IMR-90 (cell line): ENCODE data around the gene SLC30A2. TPM values are rescaled to one million over a fixed set of nuclear protein-coding genes. Genes with fewer than 3 reads are reported as not detected.

Experiments
- ATAC-seq: fragments of 200-7000 bp; cut with Tn5 transposase; 2 replicates; pipeline ENCODE4 v1.9.1; 2020; ENCODE audit warnings: low read depth, mild to moderate bottlenecking, moderate library complexity
- BruUV-seq: library from RNA; stranded (reverse); fragments of 400-500 nt; replicated peaks from 2 replicates; lab custom pipeline; 2021; lab: Mats Ljungman, UMichigan
- CTCF ChIA-PET: fragments of 300-600 bp; formaldehyde crosslinking; extraction: SDS; loops from one replicate; lab custom pipeline; 2021; ENCODE audit warnings: antibody characterized with exemption; lab: Yijun Ruan, JAX
- POLR2A ChIA-PET: fragments of 300-600 bp; sonication (Branson Sonifier 250); formaldehyde crosslinking; loops from one replicate; lab custom pipeline; 2022; ENCODE audit warnings: antibody characterized with exemption; ENCODE audit not compliant: unreplicated experiment; lab: Charles Lee
- DNase-seq: peaks from one replicate; pipeline ENCODE4 v3.0.0; 2013
- H2AFZ ChIP-seq: replicated peaks from 2 replicates; pipeline ENCODE3; 2013; ENCODE audit warnings: low read length, mild to moderate bottlenecking; ENCODE audit not compliant: poor library complexity
- H2AK5ac ChIP-seq: 2 replicates; pipeline ENCODE4 v1.6.1; 2013; ENCODE audit warnings: low read depth, low read length, inconsistent platforms
- H2AK9ac ChIP-seq: replicated peaks from 2 replicates; pipeline ENCODE3; 2013; ENCODE audit warnings: mild to moderate bottlenecking, low read depth, low read length, moderate library complexity; ENCODE audit not compliant: poor library complexity
- H2BK120ac ChIP-seq: 2 replicates; pipeline ENCODE4 v1.6.1; 2013; ENCODE audit warnings: low read depth, low read length, inconsistent platforms
- H2BK15ac ChIP-seq: 3 replicates; pipeline ENCODE4 v1.6.1; 2013; ENCODE audit warnings: low read depth, low read length, inconsistent platforms
- H2BK20ac ChIP-seq: 2 replicates; pipeline ENCODE4 v1.6.1; 2013; ENCODE audit warnings: low read depth, mild to moderate bottlenecking, inconsistent platforms, low read length, moderate library complexity
- H2BK5ac ChIP-seq: 2 replicates; pipeline ENCODE4 v1.6.1; 2013; ENCODE audit warnings: mild to moderate bottlenecking, low read depth, low read length, inconsistent platforms; ENCODE audit not compliant: poor library complexity, severe bottlenecking
- H3K14ac ChIP-seq: replicated peaks from 2 replicates; pipeline ENCODE4 v1.6.1; 2013; ENCODE audit warnings: low read depth, low read length, inconsistent platforms
- H3K18ac ChIP-seq: 2 replicates; pipeline ENCODE4 v1.6.1; 2013; ENCODE audit warnings: low read depth, low read length, control low read depth
- H3K23ac ChIP-seq: 2 replicates; pipeline ENCODE4 v1.6.1; 2013; ENCODE audit warnings: low read depth, low read length, inconsistent platforms
- H3K27ac ChIP-seq: 2 replicates; pipeline ENCODE4 v1.5.1; 2013; ENCODE audit warnings: mild to moderate bottlenecking, control low read depth, low read length; ENCODE audit not compliant: insufficient read depth
- H3K27me3 ChIP-seq: 2 replicates; pipeline ENCODE4 v1.6.1; 2013; ENCODE audit warnings: low read length; ENCODE audit not compliant: control insufficient read depth, insufficient read depth
- H3K36me3 ChIP-seq: 2 replicates; pipeline ENCODE4 v1.6.1; 2013; ENCODE audit warnings: low read length, mixed read lengths; ENCODE audit not compliant: control insufficient read depth, insufficient read depth
- H3K4ac ChIP-seq: 2 replicates; pipeline ENCODE4 v1.6.1; 2013; ENCODE audit warnings: low read depth, low read length, inconsistent platforms
- H3K4me1 ChIP-seq: 2 replicates; pipeline ENCODE4 v1.6.1; 2013; ENCODE audit warnings: low read length, mixed read lengths; ENCODE audit not compliant: control insufficient read depth, insufficient read depth
- H3K4me2 ChIP-seq: 2 replicates; pipeline ENCODE4 v1.6.1; 2013; ENCODE audit warnings: low read depth, mild to moderate bottlenecking, control low read depth, low read length, moderate library complexity
- H3K4me3 ChIP-seq: 2 replicates; pipeline ENCODE4 v1.5.1; 2013; ENCODE audit warnings: low read depth, mild to moderate bottlenecking, control low read depth, low read length, moderate library complexity; ENCODE audit not compliant: insufficient read depth
- H3K56ac ChIP-seq: 2 replicates; pipeline ENCODE4 v1.6.1; 2013; ENCODE audit warnings: low read length, inconsistent platforms; ENCODE audit not compliant: insufficient read depth; ENCODE audit errors: extremely low read depth
- H3K79me1 ChIP-seq, 2 experiments: 2 replicates each; pipeline ENCODE4 v1.6.1; 2013; ENCODE audit warnings: low read length in 2 of 2, inconsistent platforms in 1 of 2, low read depth in 1 of 2
- H3K9ac ChIP-seq: 2 replicates; pipeline ENCODE4 v1.6.1; 2013; ENCODE audit warnings: low read depth, low read length, control low read depth
- H3K9me1 ChIP-seq: 2 replicates; pipeline ENCODE4 v1.6.1; 2013; ENCODE audit warnings: low read length, inconsistent platforms; ENCODE audit not compliant: insufficient read depth
- H3K9me3 ChIP-seq: 2 replicates; pipeline ENCODE4 v1.6.1; 2013; ENCODE audit warnings: low read length; ENCODE audit not compliant: control insufficient read depth, insufficient read depth
- H4K20me1 ChIP-seq: 2 replicates; pipeline ENCODE4 v1.6.1; 2013; ENCODE audit warnings: low read length, inconsistent platforms; ENCODE audit not compliant: insufficient read depth
- H4K5ac ChIP-seq: 2 replicates; pipeline ENCODE4 v1.6.1; 2013; ENCODE audit warnings: mild to moderate bottlenecking, low read depth, low read length, control low read depth
- H4K8ac ChIP-seq, 2 experiments: 2 replicates each; pipeline ENCODE4 v1.6.1; 2013; ENCODE audit warnings: low read depth in 2 of 2, low read length in 2 of 2, control low read depth in 1 of 2, inconsistent platforms in 1 of 2
- H4K91ac ChIP-seq: 2 replicates; pipeline ENCODE4 v1.6.1; 2013; ENCODE audit warnings: low read depth, low read length, inconsistent platforms; ENCODE audit not compliant: insufficient read depth
- BHLHE40 ChIP-seq: fragments of 150-350 bp; IDR thresholded peaks from 2 replicates; pipeline ENCODE4 v1.6.1; 2016; ENCODE audit warnings: mild to moderate bottlenecking, low read depth, low read length
- CEBPB ChIP-seq: IDR thresholded peaks from 2 replicates; pipeline ENCODE4 v1.6.1; 2012; ENCODE audit warnings: low read depth, low read length, improper control_type of control experiment
- CHD1 ChIP-seq: IDR thresholded peaks from 2 replicates; pipeline ENCODE4 v1.6.1; 2012; ENCODE audit warnings: low read depth, low read length, improper control_type of control experiment
- CTCF ChIP-seq: conservative IDR thresholded peaks from 2 replicates; pipeline ENCODE4 v1.5.1; 2012; ENCODE audit warnings: mild to moderate bottlenecking, low read depth, low read length, improper control_type of control experiment
- ELK1 ChIP-seq: fragments of 150-350 bp; IDR thresholded peaks from 2 replicates; pipeline ENCODE4 v1.6.1; 2016; ENCODE audit warnings: low read depth, mild to moderate bottlenecking, low read length, moderate library complexity, borderline replicate concordance
- FOS ChIP-seq: fragments of 150-350 bp; IDR thresholded peaks from 2 replicates; pipeline ENCODE4 v1.6.1; 2016; ENCODE audit warnings: low read depth, low read length
- MAFK ChIP-seq: IDR thresholded peaks from 2 replicates; pipeline ENCODE4 v1.6.1; 2012; ENCODE audit warnings: low read depth, low read length, improper control_type of control experiment
- MAZ ChIP-seq: IDR thresholded peaks from 2 replicates; pipeline ENCODE4 v1.6.1; 2012; ENCODE audit warnings: low read depth, mild to moderate bottlenecking, low read length, improper control_type of control experiment, moderate library complexity, borderline replicate concordance
- MXI1 ChIP-seq: IDR thresholded peaks from 2 replicates; pipeline ENCODE4 v1.6.1; 2012; ENCODE audit warnings: low read depth, mild to moderate bottlenecking, low read length, moderate library complexity, borderline replicate concordance
- NFE2L2 ChIP-seq: fragments of 150-350 bp; IDR thresholded peaks from 2 replicates; pipeline ENCODE4 v1.6.1; 2016; ENCODE audit warnings: low read depth, mild to moderate bottlenecking, low read length
- POLR2A ChIP-seq: IDR thresholded peaks from 2 replicates; pipeline ENCODE4 v1.6.1; 2012; ENCODE audit warnings: mild to moderate bottlenecking, low read depth, low read length
- RAD21 ChIP-seq: IDR thresholded peaks from 2 replicates; pipeline ENCODE4 v1.6.1; 2012; ENCODE audit warnings: low read length, improper control_type of control experiment
- RCOR1 ChIP-seq: IDR thresholded peaks from 2 replicates; pipeline ENCODE4 v1.6.1; 2012; ENCODE audit warnings: mild to moderate bottlenecking, low read length, improper control_type of control experiment; ENCODE audit not compliant: insufficient replicate concordance
- RFX5 ChIP-seq: IDR thresholded peaks from 2 replicates; pipeline ENCODE4 v1.8.0; 2012; ENCODE audit warnings: low read depth, mild to moderate bottlenecking, low read length, moderate library complexity
- SMC3 ChIP-seq: fragments of 150-350 bp; IDR thresholded peaks from 2 replicates; pipeline ENCODE4 v1.6.1; 2016; ENCODE audit warnings: low read depth, mild to moderate bottlenecking, antibody characterized with exemption, low read length, moderate library complexity
- USF2 ChIP-seq: fragments of 150-350 bp; IDR thresholded peaks from 2 replicates; pipeline ENCODE4 v1.6.1; 2017; ENCODE audit warnings: mild to moderate bottlenecking, antibody characterized with exemption, low read length, low read depth
- WGBS, 2 experiments: methylation state at CpG; one replicate each; pipeline versions ENCODE4 v1.1.5 to v1.1.7; 2013; ENCODE audit warnings: missing lambda C conversion rate in 2 of 2; ENCODE audit not compliant: insufficient read length in 1 of 2; ENCODE audit errors: extremely low coverage in 2 of 2; 5-methylcytosine and 5-hydroxymethylcytosine counted together
- dilution Hi-C: fragments of 300-500 bp; cut with HindIII; formaldehyde crosslinking; loops from one replicate; pipeline ENCODE4 v1.14.3; 2018; ENCODE audit warnings: low sequenced_read_pairs; ENCODE audit not compliant: unreplicated experiment
- in situ Hi-C: fragments of 300-500 bp; cut with MboI; formaldehyde crosslinking; loops from 3 replicates; pipeline ENCODE4 v1.14.3; 2019; ENCODE audit warnings: low sequenced_read_pairs, inconsistent platforms, mixed read lengths
- intact Hi-C: fragments of 100-400 bp; cut with micrococcal nuclease; formaldehyde crosslinking; loops from 2 replicates; pipeline ENCODE4 v1.10.0; 2022
- polyA plus RNA-seq, 3 experiments: library from polyadenylated mRNA; depleted of rRNA; stranded (reverse); fragments of >200 nt; gene quantifications; 2 replicates each; pipeline ENCODE4 v1.2.3, GENCODE V29; 2012; ENCODE audit warnings: low replicate concordance in 1 of 3
- total RNA-seq: library from RNA; depleted of rRNA; stranded (reverse); fragments of >200 nt; gene quantifications from 2 replicates; pipeline ENCODE4 v1.2.3, GENCODE V29; 2012

Gene SLC30A2
- total and polyA plus RNA-seq, 2 of the 4 experiments (the other 2 are of a cell fraction): not detected

GRCh38 chr1:26022404-26022779, 23.5 kb downstream of the SLC30A2 start:
- Histone ChIP-seq H3K4me1 (peaks cover 24% of the 10 kb centered on the region), H3K9ac (no peak overlapping the region), H3K4ac (no peak overlapping the region), H2BK20ac (no peak overlapping the region), H2AK9ac (peak overlapping the region; percentile 51), H3K18ac (no peak overlapping the region), H3K56ac (no peak overlapping the region), H2AFZ (peak overlapping the region; percentile 70), H3K4me3 (no peak overlapping the region), H2BK120ac (no peak overlapping the region), H3K9me3 (no peaks in the 10 kb centered on the region), H3K27ac (no peak overlapping the region), H2BK5ac (no peak overlapping the region), H3K79me1 (no peaks in the 10 kb centered on the region), H3K14ac (no peak overlapping the region), H4K8ac (no peak overlapping the region), H4K5ac (no peak overlapping the region), H3K4me2 (no peak overlapping the region), H2BK15ac (no peak overlapping the region), H3K9me1 (peaks cover 5% of the 10 kb centered on the region), H4K91ac (no peak overlapping the region), H4K20me1 (no peaks in the 10 kb centered on the region), H2AK5ac (peak overlapping the region; percentile 21; the same call in 1 of the 2 replicates), H3K36me3 (no peaks in the 10 kb centered on the region), H3K23ac (no peak overlapping the region), H3K27me3 (peaks cover 2% of the 10 kb centered on the region; the same call in 1 of the 2 replicates)
- BruUV-seq: no TSS peak
- in situ Hi-C loops: no loop called here
- intact Hi-C loops: no loop called here
- ChIA-PET POLR2A (no interaction called here), CTCF (interaction anchor here (2.0 kb wide), 1 partner anchor 14 kb away, joined by 5 read pairs; no protein-coding TSS in a partner anchor)
- no peak for TF ChIP-seq POLR2A
- no peak for TF ChIP-seq FOS
- TF ChIP-seq ELK1: no peak
- TF ChIP-seq RFX5: no peak
- TF ChIP-seq MAFK: no peak
- TF ChIP-seq NFE2L2: no peak
- no peak for TF ChIP-seq USF2
- TF ChIP-seq SMC3: no peak
- no peak for TF ChIP-seq RCOR1
- TF ChIP-seq CEBPB: no peak
- TF ChIP-seq RAD21: no peak
- TF ChIP-seq BHLHE40: no peak
- no peak for TF ChIP-seq MAZ
- TF ChIP-seq MXI1: no peak
- TF ChIP-seq CTCF: no peak
- no peak for TF ChIP-seq CHD1
- DNase-seq (no peak), ATAC-seq (no peak)
- WGBS, 2 experiments: 93% methylated on average over 5 of the region's 8 CpGs; no CpG with 5 or more reads in 1 of the 2 experiments
- dilution Hi-C loops: no loop called here
